ENCODE data around the gene NPM1.
A peak's percentile ranks its signal among the peaks of the same experiment; 100 is the strongest.
"Not testable (repeated sequence)": the region's sequence is repeated elsewhere in the genome, so short reads cannot be mapped to it uniquely, and the experiment has no call there.

Gene NPM1

DNA sequence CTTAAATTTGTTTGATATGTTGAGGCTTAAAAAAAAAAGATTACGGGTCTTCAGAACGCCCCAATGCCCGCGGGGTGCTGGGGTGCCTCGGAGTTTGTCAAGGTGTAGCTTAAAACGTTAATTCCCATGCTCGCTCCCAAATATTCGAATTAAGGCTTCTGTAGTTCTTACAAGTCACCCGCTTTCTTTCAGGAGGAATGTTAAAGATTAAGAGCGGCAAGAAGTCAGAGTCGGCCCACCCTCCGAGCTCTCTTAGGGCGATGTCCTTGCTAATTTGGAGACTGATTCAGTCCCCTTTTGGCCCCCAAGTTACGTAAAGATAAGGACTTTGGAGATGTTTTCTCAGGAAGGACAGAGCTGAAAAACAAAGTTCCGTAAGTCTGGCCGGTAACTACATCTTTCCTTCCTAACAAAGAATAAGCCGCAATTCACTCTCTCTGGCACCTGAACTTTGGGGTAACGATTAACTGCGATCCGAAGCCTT, 746 bp upstream of the NPM1 start:
- Histone ChIP-seq H3K4me1 (ENCODE audit: insufficient read depth, low read length) (peaks cover 13% of the 10 kb centered on the region), H3K36me3 (ENCODE audit: insufficient read depth, low read length) (peaks cover 34% of the 10 kb centered on the region), H3K4me3 (ENCODE audit: low read length) (peak overlapping the region; percentile 94), H3K27ac (ENCODE audit: low read depth, low read length) (peak overlapping the region; percentile 94), H3K27me3 (ENCODE audit: insufficient read depth, low read length) (no peaks in the 10 kb centered on the region), H3K9ac (ENCODE audit: low read depth, low read length) (peak overlapping the region; percentile 99), H3K9me3 (ENCODE audit: insufficient read depth, low read depth, low read length) (no peaks in the 10 kb centered on the region)
- WGBS = 14% methylated on average over 20 of the region's 20 CpGs

- Histone ChIP-seq H3K36me3 (ENCODE audit: insufficient read depth, low read length) (peaks cover 47% of the 10 kb centered on the region), H3K9me3 (ENCODE audit: insufficient read depth, low read depth, low read length) (no peaks in the 10 kb centered on the region), H3K27me3 (ENCODE audit: insufficient read depth, low read length) (no peaks in the 10 kb centered on the region), H3K4me1 (ENCODE audit: insufficient read depth, low read length) (peaks cover 23% of the 10 kb centered on the region), H3K9ac (ENCODE audit: low read depth, low read length) (peak overlapping the region; percentile 99), H3K4me3 (ENCODE audit: low read length) (peak overlapping the region; percentile 94), H3K27ac (ENCODE audit: low read depth, low read length) (peak overlapping the region; percentile 90)
- under 1% methylated on average over 56 of the region's 56 CpGs for WGBS
Observed at GRCh38 chr5:171387970-171388815, 544 bp downstream of the NPM1 start.

DNA sequence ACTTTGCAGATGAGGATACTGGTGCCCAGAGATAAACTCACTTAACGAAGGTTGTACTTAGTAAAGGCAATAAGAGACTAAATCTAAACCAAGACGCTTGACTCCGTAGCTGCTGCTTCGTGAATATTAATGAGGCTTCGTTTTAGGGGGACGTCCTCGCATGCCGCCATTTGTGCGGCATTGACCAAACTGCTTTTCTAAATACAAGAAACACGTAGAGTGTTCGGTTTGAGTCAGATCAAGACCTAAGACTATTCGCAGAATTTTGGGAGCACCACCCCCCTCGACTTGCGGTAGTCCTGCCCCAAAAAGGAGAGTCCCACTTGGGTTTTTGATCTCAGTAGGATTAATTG, 1.1 kb downstream of the NPM1 start:
- Histone ChIP-seq H3K9ac (ENCODE audit: low read depth, low read length) (peak overlapping the region; percentile 99), H3K27ac (ENCODE audit: low read depth, low read length) (peak overlapping the region; percentile 90), H3K36me3 (ENCODE audit: insufficient read depth, low read length) (peaks cover 53% of the 10 kb centered on the region), H3K4me1 (ENCODE audit: insufficient read depth, low read length) (peaks cover 26% of the 10 kb centered on the region), H3K9me3 (ENCODE audit: insufficient read depth, low read depth, low read length) (no peaks in the 10 kb centered on the region), H3K27me3 (ENCODE audit: insufficient read depth, low read length) (no peaks in the 10 kb centered on the region), H3K4me3 (ENCODE audit: low read length) (peak overlapping the region; percentile 94)
- WGBS = 0% methylated on average over 14 of the region's 14 CpGs

- peaks cover 26% of the 10 kb centered on the region for H3K4me1 ChIP-seq (ENCODE audit: insufficient read depth, low read length)
- H3K4me3 ChIP-seq (ENCODE audit: low read length) = peak overlapping the region; percentile 94
Observed at GRCh38 chr5:171390883-171391677, 3.4 kb downstream of the NPM1 start.

GRCh38 chr5:171391996-171392577, 4.4 kb downstream of the NPM1 start:
- Histone ChIP-seq H3K36me3 (ENCODE audit: insufficient read depth, low read length) (peaks cover 86% of the 10 kb centered on the region), H3K27me3 (ENCODE audit: insufficient read depth, low read length) (no peaks in the 10 kb centered on the region), H3K27ac (ENCODE audit: low read depth, low read length) (no peak overlapping the region), H3K4me3 (ENCODE audit: low read length) (peak overlapping the region; percentile 94), H3K9me3 (ENCODE audit: insufficient read depth, low read depth, low read length) (no peaks in the 10 kb centered on the region), H3K4me1 (ENCODE audit: insufficient read depth, low read length) (peaks cover 29% of the 10 kb centered on the region), H3K9ac (ENCODE audit: low read depth, low read length) (no peak overlapping the region)
- 86% methylated on average over 14 of the region's 14 CpGs for WGBS

More at GRCh38 chr5:171390883-171391677, 3.4 kb downstream of the NPM1 start:
- Histone ChIP-seq H3K27me3 (ENCODE audit: insufficient read depth, low read length) (no peaks in the 10 kb centered on the region), H3K36me3 (ENCODE audit: insufficient read depth, low read length) (peaks cover 76% of the 10 kb centered on the region), H3K9ac (ENCODE audit: low read depth, low read length) (peak overlapping the region; percentile 99), H3K9me3 (ENCODE audit: insufficient read depth, low read depth, low read length) (no peaks in the 10 kb centered on the region), H3K27ac (ENCODE audit: low read depth, low read length) (no peak overlapping the region)
- WGBS = 61% methylated on average over 8 of the region's 8 CpGs

GRCh38 chr5:171392585-171393159, 5.0 kb downstream of the NPM1 start:
- Histone ChIP-seq H3K9ac (ENCODE audit: low read depth, low read length) (no peak overlapping the region), H3K4me1 (ENCODE audit: insufficient read depth, low read length) (peaks cover 32% of the 10 kb centered on the region), H3K27me3 (ENCODE audit: insufficient read depth, low read length) (no peaks in the 10 kb centered on the region), H3K9me3 (ENCODE audit: insufficient read depth, low read depth, low read length) (no peaks in the 10 kb centered on the region), H3K36me3 (ENCODE audit: insufficient read depth, low read length) (peaks cover 92% of the 10 kb centered on the region), H3K27ac (ENCODE audit: low read depth, low read length) (no peak overlapping the region), H3K4me3 (ENCODE audit: low read length) (peak overlapping the region; percentile 94; the same call in 1 of the 2 replicates)
- WGBS = 93% methylated on average over 4 of the region's 4 CpGs

DNA sequence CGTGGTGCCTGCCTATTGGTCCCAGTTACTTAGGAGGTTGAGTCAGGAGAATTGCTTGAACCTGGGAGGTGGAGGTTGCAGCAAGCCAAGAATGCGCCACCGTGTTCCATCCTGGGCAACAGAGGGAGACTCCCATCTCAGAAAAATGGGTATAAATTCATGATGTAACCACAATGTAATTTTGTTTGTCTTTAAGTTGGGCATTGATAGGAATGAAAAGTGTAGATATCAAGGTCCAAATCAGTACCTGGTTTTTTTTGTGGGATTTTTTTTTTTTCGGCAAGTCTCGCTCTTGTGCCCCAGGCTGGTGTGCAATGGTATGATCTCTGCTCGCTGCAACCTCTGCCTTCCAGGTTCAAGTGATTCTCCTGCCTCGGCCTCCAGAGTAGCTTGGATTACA, 7.4 kb downstream of the NPM1 start:
- no peak overlapping the region for H3K9ac ChIP-seq (ENCODE audit: low read depth, low read length)
- 94% methylated on average over 7 of the region's 7 CpGs for WGBS
- H3K4me1 ChIP-seq (ENCODE audit: insufficient read depth, low read length) = peaks cover 32% of the 10 kb centered on the region
- H3K36me3 ChIP-seq (ENCODE audit: insufficient read depth, low read length) = peaks cover 100% of the 10 kb centered on the region
- H3K9me3 ChIP-seq (ENCODE audit: insufficient read depth, low read depth, low read length) = no peaks in the 10 kb centered on the region
- H3K27ac ChIP-seq (ENCODE audit: low read depth, low read length) = no peak overlapping the region
- no peak overlapping the region for H3K4me3 ChIP-seq (ENCODE audit: low read length)
- no peaks in the 10 kb centered on the region for H3K27me3 ChIP-seq (ENCODE audit: insufficient read depth, low read length)

DNA sequence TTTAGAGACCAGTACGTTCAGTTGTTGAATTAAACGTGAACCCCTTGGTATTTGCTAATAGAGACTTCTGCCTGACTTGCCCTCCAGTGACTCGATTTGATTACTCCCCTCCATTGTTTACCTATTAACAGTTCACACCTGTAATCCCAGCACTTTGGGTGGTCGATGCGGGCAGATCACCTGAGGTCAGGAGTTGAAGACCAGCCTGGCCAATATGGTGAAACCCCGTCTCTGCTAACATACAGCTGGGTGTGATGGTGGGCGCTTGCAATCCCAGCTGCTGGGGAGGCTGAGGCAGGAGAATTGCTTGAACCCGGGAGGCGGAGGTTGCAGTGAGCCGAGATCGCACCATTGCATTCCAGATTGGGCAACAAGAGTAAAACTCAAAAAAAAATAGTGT, 8.9 kb downstream of the NPM1 start:
- 90% methylated on average over 11 of the region's 11 CpGs for WGBS
- H3K36me3 ChIP-seq (ENCODE audit: insufficient read depth, low read length) = peaks cover 100% of the 10 kb centered on the region

GRCh38 chr5:171397190-171397589, 9.5 kb downstream of the NPM1 start:
- Histone ChIP-seq H3K27me3 (ENCODE audit: insufficient read depth, low read length) (no peaks in the 10 kb centered on the region), H3K9ac (ENCODE audit: low read depth, low read length) (no peak overlapping the region), H3K4me1 (ENCODE audit: insufficient read depth, low read length) (peaks cover 15% of the 10 kb centered on the region), H3K27ac (ENCODE audit: low read depth, low read length) (no peak overlapping the region), H3K4me3 (ENCODE audit: low read length) (peak overlapping the region; percentile 6; the same call in 1 of the 2 replicates), H3K9me3 (ENCODE audit: insufficient read depth, low read depth, low read length) (no peaks in the 10 kb centered on the region; the same call in 1 of the 2 replicates), H3K36me3 (ENCODE audit: insufficient read depth, low read length) (peaks cover 100% of the 10 kb centered on the region)
- 94% methylated on average over 1 of the region's 2 CpGs for WGBS

More for the DNA sequence above, 8.9 kb downstream of the NPM1 start:
- not testable (repeated sequence) for H3K4me3 ChIP-seq (ENCODE audit: low read length); H3K27me3 ChIP-seq (ENCODE audit: insufficient read depth, low read length); H3K27ac ChIP-seq (ENCODE audit: low read depth, low read length); H3K9me3 ChIP-seq (ENCODE audit: insufficient read depth, low read depth, low read length); H3K9ac ChIP-seq (ENCODE audit: low read depth, low read length)
- peaks cover 21% of the 10 kb centered on the region for H3K4me1 ChIP-seq (ENCODE audit: insufficient read depth, low read length)

GRCh38 chr5:171397599-171397998, 9.9 kb downstream of the NPM1 start:
- Histone ChIP-seq H3K4me1 (ENCODE audit: insufficient read depth, low read length) (peaks cover 14% of the 10 kb centered on the region; the same call in 1 of the 2 replicates), H3K9me3 (ENCODE audit: insufficient read depth, low read depth, low read length) (no peaks in the 10 kb centered on the region; the same call in 1 of the 2 replicates), H3K9ac (ENCODE audit: low read depth, low read length) (no peak overlapping the region), H3K36me3 (ENCODE audit: insufficient read depth, low read length) (peaks cover 98% of the 10 kb centered on the region), H3K4me3 (ENCODE audit: low read length) (no peak overlapping the region), H3K27me3 (ENCODE audit: insufficient read depth, low read length) (no peaks in the 10 kb centered on the region), H3K27ac (ENCODE audit: low read depth, low read length) (no peak overlapping the region)
- 96% methylated on average over 4 of the region's 4 CpGs for WGBS

Data from HUES64 (cell line).